CD4-positive, CD25-positive, alpha-beta regulatory T cell (primary cell): ENCODE measurements around the gene C2orf76. TPM values are rescaled to one million over a fixed set of nuclear protein-coding genes. Genes with fewer than 3 reads are reported as not detected.

Experiments
- ATAC-seq, 2 donors: fragments of 150-1000 bp; cut with Tn5 transposase; one replicate each; pipeline ENCODE4 v1.10.0; 2021; ENCODE audit warnings: low read depth in 2 of 2, moderate number of reproducible peaks in 2 of 2, moderate library complexity in 1 of 2
- DNase-seq, 3 donors: peaks; one replicate each; pipeline versions ENCODE4 v3.0.0 to v3.0.0-alpha.2; 2012 to 2022; ENCODE audit warnings: mixed read lengths in 1 of 3
- H3K27ac ChIP-seq: one replicate; pipeline ENCODE4 v1.7.0; 2013; ENCODE audit warnings: mild to moderate bottlenecking, low read length; ENCODE audit not compliant: insufficient read depth, poor library complexity, severe bottlenecking
- H3K27me3 ChIP-seq: one replicate; pipeline ENCODE4 v1.7.0; 2013; ENCODE audit warnings: low read length; ENCODE audit not compliant: control insufficient read depth, insufficient read depth
- H3K36me3 ChIP-seq: one replicate; pipeline ENCODE4 v1.7.0; 2013; ENCODE audit warnings: mild to moderate bottlenecking, low read length, moderate library complexity; ENCODE audit not compliant: control insufficient read depth, insufficient read depth
- H3K4me1 ChIP-seq: 2 replicates; pipeline ENCODE4 v1.7.0; 2013; ENCODE audit warnings: mild to moderate bottlenecking, low read length; ENCODE audit not compliant: insufficient read depth, control insufficient read depth, poor library complexity, severe bottlenecking
- H3K4me3 ChIP-seq: one replicate; pipeline ENCODE4 v1.7.0; 2013; ENCODE audit warnings: low read depth, mild to moderate bottlenecking, low read length, moderate library complexity
- H3K9me3 ChIP-seq, 2 experiments: 1 replicate in 1 of 2; 2 replicates in 1 of 2; pipeline ENCODE4 v1.7.0; 2013; ENCODE audit warnings: low read length in 2 of 2, mild to moderate bottlenecking in 1 of 2, moderate library complexity in 1 of 2; ENCODE audit not compliant: control insufficient read depth in 2 of 2
- H3K27ac Mint-ChIP-seq, 3 donors: one replicate each; pipeline ENCODE4 v1.8.0; 2020 to 2022; ENCODE audit warnings: mild to moderate bottlenecking in 3 of 3, mixed read lengths in 3 of 3, moderate library complexity in 2 of 3
- H3K27me3 Mint-ChIP-seq: one replicate; pipeline ENCODE4 v1.8.0; 2022; ENCODE audit warnings: mild to moderate bottlenecking, mixed read lengths
- H3K36me3 Mint-ChIP-seq: one replicate; pipeline ENCODE4 v1.8.0; 2020; ENCODE audit warnings: mixed read lengths
- H3K4me1 Mint-ChIP-seq, 4 donors: one replicate each; pipeline ENCODE4 v1.8.0; 2020 to 2022; ENCODE audit warnings: mixed read lengths in 4 of 4, mild to moderate bottlenecking in 1 of 4
- H3K4me3 Mint-ChIP-seq, 4 donors: one replicate each; pipeline ENCODE4 v1.8.0; 2020 to 2022; ENCODE audit warnings: mild to moderate bottlenecking in 4 of 4, mixed read lengths in 4 of 4, moderate library complexity in 3 of 4
- H3K9me3 Mint-ChIP-seq, 7 donors: one replicate each; pipeline ENCODE4 v1.8.0; 2020 to 2022; ENCODE audit warnings: mixed read lengths in 7 of 7, mild to moderate bottlenecking in 3 of 7, moderate library complexity in 2 of 7
- polyA plus RNA-seq, 4 donors: library from polyadenylated mRNA; unstranded; fragments of 300-500 nt; fragmentation: Illumina TruSeq; gene quantifications; one replicate each; pipeline ENCODE4 v1.2.3, GENCODE V29; 2021
- total RNA-seq: library from RNA; stranded (reverse); gene quantifications from one replicate; pipeline ENCODE4 v1.2.3, GENCODE V29; 2022

Gene C2orf76
- total and polyA plus RNA-seq, 5 donors from 2014 or later: 7.3 to 24.6 (median 22.0) TPM

DNA sequence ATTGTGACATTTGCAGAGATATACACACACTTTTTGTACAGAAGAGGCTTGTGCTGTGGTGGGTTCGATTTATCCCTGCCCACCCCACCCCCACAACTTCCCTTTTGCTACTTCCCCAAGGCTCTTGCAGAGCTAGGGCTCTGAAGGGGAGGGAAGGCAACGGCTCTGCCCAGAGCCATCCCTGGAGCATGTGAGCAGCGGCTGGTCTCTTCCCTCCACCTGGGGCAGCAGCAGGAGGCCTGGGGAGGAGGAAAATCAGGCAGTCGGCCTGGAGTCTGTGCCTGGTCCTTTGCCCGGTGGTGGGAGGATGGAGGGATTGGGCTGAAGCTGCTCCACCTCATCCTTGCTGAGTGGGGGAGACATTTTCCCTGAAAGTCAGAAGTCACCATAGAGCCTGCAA lies 103.0 kb downstream of the C2orf76 start:
- Mint-ChIP-seq H3K27ac (no peak overlapping the region), H3K36me3 (no peaks in the 10 kb centered on the region)
- H3K27ac ChIP-seq: no peak overlapping the region

DNA sequence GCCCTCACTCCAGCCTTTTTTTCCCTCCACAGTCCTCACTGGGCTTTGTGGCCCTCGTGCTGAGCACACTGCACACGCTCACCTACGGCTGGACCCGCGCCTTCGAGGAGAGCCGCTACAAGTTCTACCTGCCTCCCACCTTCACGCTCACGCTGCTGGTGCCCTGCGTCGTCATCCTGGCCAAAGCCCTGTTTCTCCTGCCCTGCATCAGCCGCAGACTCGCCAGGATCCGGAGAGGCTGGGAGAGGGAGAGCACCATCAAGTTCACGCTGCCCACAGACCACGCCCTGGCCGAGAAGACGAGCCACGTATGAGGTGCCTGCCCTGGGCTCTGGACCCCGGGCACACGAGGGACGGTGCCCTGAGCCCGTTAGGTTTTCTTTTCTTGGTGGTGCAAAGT lies 103.6 kb downstream of the C2orf76 start:
- Mint-ChIP-seq H3K4me3 (no peak overlapping the region), H3K9me3 (peaks cover 0 to 1% (median 0%) of the 10 kb centered on the region in 7 donors), H3K36me3 (no peaks in the 10 kb centered on the region), H3K27me3 (peaks cover 13% of the 10 kb centered on the region), H3K27ac (no peak overlapping the region), H3K4me1 (no peaks in the 10 kb centered on the region)
- ATAC-seq: no peak
- Histone ChIP-seq H3K36me3 (no peaks in the 10 kb centered on the region), H3K4me3 (no peak overlapping the region), H3K27ac (no peak overlapping the region), H3K9me3 (no peaks in the 10 kb centered on the region), H3K4me1 (no peaks in the 10 kb centered on the region), H3K27me3 (peaks cover 1% of the 10 kb centered on the region)
- DNase-seq: no peak

More for the DNA sequence above, 103.0 kb downstream of the C2orf76 start:
- Mint-ChIP-seq H3K27me3 (peaks cover 13% of the 10 kb centered on the region), H3K9me3 (peaks cover 0 to 1% (median 0%) of the 10 kb centered on the region in 7 donors), H3K4me3 (no peak overlapping the region), H3K4me1 (no peaks in the 10 kb centered on the region)
- Histone ChIP-seq H3K27me3 (peaks cover 1% of the 10 kb centered on the region), H3K9me3 (no peaks in the 10 kb centered on the region), H3K4me1 (no peaks in the 10 kb centered on the region), H3K4me3 (no peak overlapping the region), H3K36me3 (no peaks in the 10 kb centered on the region)
- ATAC-seq (no peak), DNase-seq (no peak)

DNA sequence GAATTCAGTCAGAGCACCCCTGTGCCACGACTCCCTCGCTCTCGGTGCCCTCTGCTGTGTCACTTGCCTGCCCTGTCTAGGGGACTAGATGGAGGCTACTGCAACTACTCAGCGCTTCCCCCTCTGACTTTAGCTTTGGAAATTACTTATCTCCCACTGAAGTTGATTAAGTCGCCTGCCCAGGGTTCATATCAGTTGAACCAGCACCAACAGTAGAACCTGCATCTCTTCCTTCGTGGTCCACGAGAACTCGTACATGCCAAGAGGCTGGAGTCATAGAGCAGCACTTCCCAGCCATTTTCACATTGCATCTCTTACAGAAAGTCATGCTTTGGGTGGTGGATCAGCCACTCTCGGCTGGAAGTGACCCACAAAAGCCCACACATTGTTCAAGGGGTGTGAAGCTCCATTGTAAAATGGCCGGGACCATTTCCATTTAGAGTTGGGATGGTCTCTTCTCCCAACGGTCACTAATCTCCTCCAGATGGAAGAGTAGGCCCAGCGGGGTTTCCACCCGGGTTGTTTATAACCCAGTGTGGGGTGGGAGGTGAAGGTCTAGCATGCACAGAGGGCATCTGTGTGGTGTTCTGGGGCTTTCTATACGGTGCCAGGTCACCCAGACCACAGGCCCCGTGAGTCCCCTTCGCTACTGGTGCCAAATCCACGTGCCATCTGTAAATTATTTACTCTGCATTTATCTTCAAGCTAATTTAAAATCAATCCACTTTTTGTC lies 105.0 kb downstream of the C2orf76 start:
- no peak for ATAC-seq
- Histone ChIP-seq H3K4me1 (no peaks in the 10 kb centered on the region), H3K9me3 (no peaks in the 10 kb centered on the region), H3K4me3 (no peak overlapping the region), H3K27ac (no peak overlapping the region), H3K27me3 (no peaks in the 10 kb centered on the region), H3K36me3 (no peaks in the 10 kb centered on the region)
- Mint-ChIP-seq H3K4me3 (no peak overlapping the region), H3K36me3 (no peaks in the 10 kb centered on the region), H3K27me3 (peaks cover 3% of the 10 kb centered on the region), H3K9me3 (peaks cover 0 to 1% (median 0%) of the 10 kb centered on the region in 7 donors), H3K4me1 (no peaks in the 10 kb centered on the region), H3K27ac (no peak overlapping the region)
- DNase-seq: no peak

DNA sequence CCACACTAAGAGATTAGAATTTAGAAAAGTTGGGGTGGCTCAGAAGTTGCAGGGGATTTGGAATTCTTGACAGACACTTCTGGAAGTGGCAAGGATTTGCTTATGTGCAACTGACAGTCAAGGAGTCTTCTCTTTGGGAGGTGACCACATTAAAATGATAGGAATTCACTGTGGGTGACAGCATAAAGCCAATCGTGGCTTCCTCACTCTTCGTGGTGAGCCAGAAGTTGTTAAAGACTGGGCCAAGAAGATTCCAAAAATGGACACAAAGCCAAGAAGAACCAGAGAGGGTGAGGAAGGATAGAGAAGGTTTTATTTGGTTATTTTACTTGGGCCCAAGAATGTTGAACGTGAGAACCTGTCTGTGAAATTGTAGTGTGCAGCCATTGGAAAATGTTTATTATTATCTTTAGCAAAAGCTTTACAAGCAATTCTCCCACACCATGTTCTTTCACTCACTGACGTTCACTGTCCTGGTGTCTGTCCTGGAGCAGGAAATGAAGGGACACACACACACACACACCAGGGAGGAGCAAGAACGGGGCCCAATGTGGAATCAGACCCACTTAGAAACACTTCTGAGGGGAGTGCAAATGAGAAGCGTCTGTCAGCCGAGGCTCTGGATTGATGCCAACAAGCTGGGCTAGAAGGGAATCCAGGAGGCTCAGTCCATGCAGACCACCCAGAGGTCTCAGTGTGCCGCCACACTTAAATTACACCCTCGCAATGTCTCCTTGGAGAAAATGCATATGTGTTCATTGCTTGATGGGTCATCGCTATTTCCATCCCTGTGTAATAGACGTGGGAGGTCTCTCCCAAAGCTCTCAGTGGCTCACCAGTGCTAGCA lies 105.8 kb downstream of the C2orf76 start:
- no peaks in the 10 kb centered on the region for H3K27me3 Mint-ChIP-seq
- Histone ChIP-seq H3K27ac (no peak overlapping the region), H3K4me1 (no peaks in the 10 kb centered on the region), H3K9me3 (no peaks in the 10 kb centered on the region), H3K36me3 (no peaks in the 10 kb centered on the region), H3K27me3 (no peaks in the 10 kb centered on the region), H3K4me3 (no peak overlapping the region)
- DNase-seq (no peak), ATAC-seq (no peak)
- H3K27ac Mint-ChIP-seq: no peak overlapping the region
- H3K4me1 Mint-ChIP-seq: no peaks in the 10 kb centered on the region
- peaks cover 0 to 1% (median 0%) of the 10 kb centered on the region in 7 donors for H3K9me3 Mint-ChIP-seq
- no peak overlapping the region for H3K4me3 Mint-ChIP-seq
- no peaks in the 10 kb centered on the region for H3K36me3 Mint-ChIP-seq

DNA sequence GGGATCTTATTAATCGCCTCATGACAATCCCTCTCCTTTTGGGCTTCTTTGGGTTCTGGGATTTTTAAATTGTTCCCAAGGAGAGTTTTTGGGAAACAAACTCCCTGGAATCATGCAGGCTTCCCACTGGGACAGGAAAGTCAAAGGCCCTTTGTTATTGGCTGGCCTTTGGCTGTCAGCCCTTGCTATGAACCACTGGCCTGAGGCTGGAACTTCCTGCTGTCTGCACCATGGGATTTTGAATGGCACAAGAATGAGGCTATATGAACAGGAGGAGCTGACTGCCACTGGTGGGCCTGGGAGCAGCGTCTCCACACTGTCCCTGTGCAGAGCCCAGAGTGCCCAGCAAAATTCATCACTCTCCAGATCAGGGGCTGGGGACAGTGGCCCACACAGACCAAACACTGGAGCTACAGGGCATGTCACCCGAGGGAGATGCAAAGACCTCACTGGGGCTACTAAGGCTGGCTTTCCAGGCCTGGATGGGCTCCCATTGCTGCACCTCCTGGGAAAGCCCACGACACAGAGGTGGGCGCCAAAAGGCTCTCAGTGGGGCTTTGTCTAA lies 107.3 kb downstream of the C2orf76 start:
- no peak overlapping the region for H3K27ac ChIP-seq
- H3K4me3 ChIP-seq: no peak overlapping the region

DNA sequence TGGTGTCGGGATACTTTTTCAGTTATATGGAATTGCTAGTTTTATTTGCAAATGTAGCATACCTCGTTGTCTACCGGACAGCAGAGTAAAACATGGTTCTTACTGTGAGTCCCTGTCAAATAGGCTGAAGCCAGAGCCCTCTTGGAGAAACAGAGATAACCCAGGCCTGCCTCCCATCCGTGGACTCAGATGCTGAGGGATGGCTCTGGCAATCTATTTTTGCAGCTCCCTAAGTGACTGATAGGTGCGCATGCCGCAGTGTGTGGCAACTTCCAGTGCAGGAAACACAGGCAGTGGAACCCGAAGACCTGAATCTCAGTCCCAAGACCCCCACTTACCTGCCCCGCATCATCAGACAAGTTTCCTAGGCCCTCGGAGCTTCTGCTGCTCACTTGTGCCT lies 109.4 kb downstream of the C2orf76 start:
- Histone ChIP-seq H3K27ac (no peak overlapping the region), H3K4me3 (no peak overlapping the region), H3K27me3 (no peaks in the 10 kb centered on the region), H3K9me3 (no peaks in the 10 kb centered on the region), H3K4me1 (no peaks in the 10 kb centered on the region), H3K36me3 (no peaks in the 10 kb centered on the region)
- Mint-ChIP-seq H3K27ac (no peak overlapping the region), H3K27me3 (no peaks in the 10 kb centered on the region), H3K4me1 (no peaks in the 10 kb centered on the region), H3K4me3 (no peak overlapping the region), H3K9me3 (no peaks in the 10 kb centered on the region), H3K36me3 (no peaks in the 10 kb centered on the region)
- DNase-seq (no peak), ATAC-seq (no peak)

More for the DNA sequence above, 107.3 kb downstream of the C2orf76 start:
- no peaks in the 10 kb centered on the region for H3K36me3 ChIP-seq
- Mint-ChIP-seq H3K27ac (no peak overlapping the region), H3K36me3 (no peaks in the 10 kb centered on the region), H3K27me3 (no peaks in the 10 kb centered on the region), H3K9me3 (peaks cover 0 to 1% (median 0%) of the 10 kb centered on the region in 7 donors), H3K4me1 (no peaks in the 10 kb centered on the region), H3K4me3 (no peak overlapping the region)
- no peak for DNase-seq
- ATAC-seq: no peak
- no peaks in the 10 kb centered on the region for H3K27me3 ChIP-seq
- no peaks in the 10 kb centered on the region for H3K9me3 ChIP-seq
- H3K4me1 ChIP-seq: no peaks in the 10 kb centered on the region

DNA sequence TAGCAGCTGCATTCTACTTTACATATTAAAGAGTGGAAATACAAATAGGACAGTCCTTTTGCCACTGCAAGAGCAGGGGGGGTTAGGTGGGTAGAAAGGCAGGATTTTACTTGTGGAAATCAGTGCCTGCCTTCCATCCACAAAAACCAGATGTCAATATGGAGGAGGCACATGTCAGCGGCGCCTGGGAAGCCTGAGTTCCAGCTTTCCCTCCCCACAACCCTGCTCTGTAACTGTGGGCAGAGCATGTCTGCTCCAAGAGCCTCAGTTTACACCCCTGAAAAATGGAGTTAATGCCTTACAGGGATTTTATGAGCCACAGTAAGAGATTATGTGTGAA lies 110.1 kb downstream of the C2orf76 start:
- no peaks in the 10 kb centered on the region for H3K4me1 Mint-ChIP-seq
- Histone ChIP-seq H3K4me1 (no peaks in the 10 kb centered on the region), H3K27ac (no peak overlapping the region), H3K4me3 (no peak overlapping the region), H3K9me3 (no peaks in the 10 kb centered on the region), H3K27me3 (no peaks in the 10 kb centered on the region), H3K36me3 (no peaks in the 10 kb centered on the region)
- no peak overlapping the region for H3K4me3 Mint-ChIP-seq
- DNase-seq: no peak
- H3K27ac Mint-ChIP-seq: no peak overlapping the region
- H3K9me3 Mint-ChIP-seq: no peaks in the 10 kb centered on the region
- no peaks in the 10 kb centered on the region for H3K27me3 Mint-ChIP-seq
- H3K36me3 Mint-ChIP-seq: no peaks in the 10 kb centered on the region
- ATAC-seq: no peak
